ENCODE measurements around the gene MMP13. TPM values are rescaled to one million over a fixed set of nuclear protein-coding genes. Genes with fewer than 3 reads are reported as not detected.

The MMP13 gene
- total and polyA plus RNA-seq, 9 of the 15 experiments (the other 6 are each of a cell fraction or from before 2014, with no cell fraction given) = not detected

- no peak overlapping the region for H3K9ac ChIP-seq (ENCODE audit: insufficient read depth in 1 of 2, low read depth in 2 of 2, low read length in 2 of 2)
- no peaks in the 10 kb centered on the region for H3K79me2 ChIP-seq (ENCODE audit: control insufficient read depth, insufficient read depth, low read length)
- no peaks in the 10 kb centered on the region for H4K20me1 ChIP-seq (replicated peaks; ENCODE audit: control insufficient read depth, insufficient read depth, low read length)
- ChIA-PET CTCF (ENCODE audit: low intra/inter-chr PET ratio) (no interaction called here), POLR2A (no interaction called here)
- BruUV-seq (replicated peaks) = no TSS peak
- H3K4me1 ChIP-seq (replicated peaks in 1 of 2; ENCODE audit: control insufficient read depth in 2 of 2, insufficient read depth in 2 of 2, low read length in 2 of 2) = no peaks in the 10 kb centered on the region
- in situ Hi-C loops (cut with MboI) (no loop called here), intact Hi-C loops (cut with micrococcal nuclease) (no loop called here)
- H3K27ac ChIP-seq (ENCODE audit: extremely low read depth, low read depth, low read length) = no peak overlapping the region
- no peaks in the 10 kb centered on the region for H3K36me3 ChIP-seq (ENCODE audit: control insufficient read depth, insufficient read depth, low read length)
- ATAC-seq = no peak
- H3K9me1 ChIP-seq (ENCODE audit: control insufficient read depth, insufficient read depth, low read length) = no peaks in the 10 kb centered on the region
- H3K4me3 ChIP-seq = no peak overlapping the region
- TF ChIP-seq CBX1 (IDR thresholded peaks at IDR 0.05; ENCODE audit: low read depth) (no peak), TCF7 (IDR thresholded peaks at IDR 0.05; ENCODE audit: borderline replicate concordance) (no peak), ELF1 (tag; IDR thresholded peaks at IDR 0.05) (no peak), MTF1 (CRISPR knock-in tag; IDR thresholded peaks at IDR 0.05; ENCODE audit: borderline replicate concordance) (no peak), SFPQ (IDR thresholded peaks at IDR 0.05; ENCODE audit: low read depth, low read length) (no peak), MLLT1 (IDR thresholded peaks at IDR 0.05) (no peak), ZNF232 (CRISPR knock-in tag; IDR thresholded peaks at IDR 0.05) (no peak), MCM5 (IDR thresholded peaks at IDR 0.05; ENCODE audit: low read depth) (no peak), ZNF23 (CRISPR knock-in tag; IDR thresholded peaks at IDR 0.05) (no peak), PYGO2 (tag; IDR thresholded peaks at IDR 0.05) (no peak), CREB1 (IDR thresholded peaks at IDR 0.05) (no peak), CREB1 (CRISPR knock-in tag; IDR thresholded peaks at IDR 0.05) (no peak), MTA1 (IDR thresholded peaks at IDR 0.05; ENCODE audit: borderline replicate concordance) (no peak), SNRNP70 (optimal IDR thresholded peaks at IDR 0.05; ENCODE audit: low read depth, low read length) (no peak), HCFC1 (IDR thresholded peaks at IDR 0.05; ENCODE audit: low read depth, low read length) (no peak), CBFA2T2 (conservative IDR thresholded peaks at IDR 0.05) (no peak), HLTF (IDR thresholded peaks at IDR 0.05) (no peak), PHB (CRISPR knock-in tag; IDR thresholded peaks at IDR 0.05) (no peak), NFIX (CRISPR knock-in tag; IDR thresholded peaks at IDR 0.05; ENCODE audit: low read depth) (no peak), HEY1 (CRISPR knock-in tag; IDR thresholded peaks at IDR 0.05; ENCODE audit: borderline replicate concordance) (no peak)
- under 1% methylated on average over 6 of the region's 6 CpGs for WGBS (ENCODE audit: insufficient coverage, low coverage, missing lambda C conversion rate)
- H3K27me3 ChIP-seq (ENCODE audit: control insufficient read depth in 2 of 2, insufficient read depth in 2 of 2, low read length in 2 of 2) = no peaks in the 10 kb centered on the region
- no peak overlapping the region for H2AFZ ChIP-seq (ENCODE audit: low read depth, low read length)
- FAIRE-seq = no peak
- H3K9me3 ChIP-seq (replicated peaks; ENCODE audit: control insufficient read depth, insufficient read depth, low read depth, low read length) = no peaks in the 10 kb centered on the region
- no peak for DNase-seq (ENCODE audit: extremely low read depth in 1 of 4, low spot score in 3 of 4)
- H3K4me2 ChIP-seq (ENCODE audit: insufficient read depth, low read length) = no peak overlapping the region
Observed at GRCh38 chr11:102926961-102927623, 28.4 kb downstream of the MMP13 start.

Data from K562 (cell line).